Measurements from ENCODE around the gene HNRNPM.

- TF ChIP-seq CTCF (IDR thresholded peaks at IDR 0.05; ENCODE audit: borderline replicate concordance, extremely low read depth, low read length, poor library complexity, severe bottlenecking): no peak
- TF ChIP-seq EZH2 (IDR thresholded peaks at IDR 0.05; ENCODE audit: borderline replicate concordance, low read depth, low read length, severe bottlenecking): no peak
Measured at GRCh38 chr19:8423817-8424223, 21.0 kb upstream of the HNRNPM start.
